Measurements from ENCODE around the gene TNS2.

TNS2 gene

GRCh38 chr12:53012928-53013327 is 36.9 kb upstream of the TNS2 start:
- Histone ChIP-seq H3K4me3 (ENCODE audit: low read depth, low read length) (no peak overlapping the region), H3K36me3 (ENCODE audit: control insufficient read depth in 2 of 2, insufficient read depth in 1 of 2, low read length in 2 of 2) (peaks cover 40 to 55% of the 10 kb centered on the region in 2 experiments), H3K4me1 (ENCODE audit: control insufficient read depth, insufficient read depth, low read length) (peaks cover 3% of the 10 kb centered on the region), H3K9me3 (ENCODE audit: control insufficient read depth, insufficient read depth, low read depth, low read length) (no peaks in the 10 kb centered on the region), H3K27ac (ENCODE audit: extremely low read depth, low read depth, low read length) (no peak overlapping the region)
- CTCF ChIA-PET = no interaction called here
- TF ChIP-seq ZNF114 (tag by site-specific recombination; IDR thresholded peaks at IDR 0.05) (no peak), PATZ1 (tag by site-specific recombination; IDR thresholded peaks at IDR 0.05) (no peak)
- POLR2A ChIA-PET = no interaction called here

- ChIA-PET POLR2A (no interaction called here), CTCF (interaction anchor here (0.8 to 1.0 kb wide), 2 partner anchors 10 to 24 kb away, joined by 3 read pairs; no protein-coding TSS in a partner anchor)
- Histone ChIP-seq H3K4me3 (ENCODE audit: low read depth, low read length) (no peak overlapping the region), H3K4me1 (ENCODE audit: control insufficient read depth, insufficient read depth, low read length) (peaks cover 3% of the 10 kb centered on the region; the same call in 1 of the 2 replicates), H3K9me3 (ENCODE audit: control insufficient read depth, insufficient read depth, low read depth, low read length) (no peaks in the 10 kb centered on the region), H3K27ac (ENCODE audit: extremely low read depth, low read depth, low read length) (no peak overlapping the region), H3K36me3 (ENCODE audit: control insufficient read depth in 2 of 2, insufficient read depth in 1 of 2, low read length in 2 of 2) (peaks cover 48 to 61% of the 10 kb centered on the region in 2 experiments)
- no peak for TF ChIP-seq MEIS1 (CRISPR knock-in tag; IDR thresholded peaks at IDR 0.05; ENCODE audit: borderline replicate concordance)
- no peak for TF ChIP-seq PRDM4 (tag by site-specific recombination; IDR thresholded peaks at IDR 0.05)
- no peak for TF ChIP-seq ZNF704 (tag by site-specific recombination; IDR thresholded peaks at IDR 0.05)
- no peak for TF ChIP-seq ZNF404 (tag by site-specific recombination; IDR thresholded peaks at IDR 0.05)
- no peak for TF ChIP-seq ZNF266 (tag by site-specific recombination; IDR thresholded peaks at IDR 0.05; ENCODE audit: low read depth)
- no peak for TF ChIP-seq PRDM1 (tag by site-specific recombination; IDR thresholded peaks at IDR 0.05)
- no peak for TF ChIP-seq ZNF174 (tag by site-specific recombination; IDR thresholded peaks at IDR 0.05)
- TF ChIP-seq ZNF560 (tag by site-specific recombination; IDR thresholded peaks at IDR 0.05; ENCODE audit: borderline replicate concordance) = no peak
- no peak for TF ChIP-seq REST (tag by site-specific recombination; IDR thresholded peaks at IDR 0.05)
- no peak for TF ChIP-seq ZNF112 (tag by site-specific recombination; IDR thresholded peaks at IDR 0.05)
- no peak for TF ChIP-seq GLIS1 (tag by site-specific recombination; IDR thresholded peaks at IDR 0.05)
- TF ChIP-seq TCF7L2 (IDR thresholded peaks at IDR 0.05; ENCODE audit: borderline replicate concordance, low read depth, low read length) = no peak
- no peak for TF ChIP-seq ZNF580 (tag by site-specific recombination; IDR thresholded peaks at IDR 0.05)
These were observed 35.2 kb upstream of the TNS2 start for GRCh38 chr12:53014709-53015108.
